K562 (cell line): ENCODE data around the gene TULP1. TPM values are rescaled to one million over a fixed set of nuclear protein-coding genes. Genes with fewer than 3 reads are reported as not detected.

Source experiments
- ATAC-seq: fragments of 200-7000 bp; cut with Tn5 transposase; 3 replicates; pipeline ENCODE4 v1.9.1; 2020; ENCODE audit warnings: moderate library complexity
- BruUV-seq: library from RNA; stranded (reverse); fragments of 400-500 nt; replicated peaks from 2 replicates; lab custom pipeline; 2021; lab: Mats Ljungman, UMichigan
- CTCF ChIA-PET: fragments of 300-600 bp; formaldehyde crosslinking; extraction: SDS; loops from one replicate; lab custom pipeline; 2021; ENCODE audit warnings: low intra/inter-chr PET ratio; lab: Yijun Ruan, JAX
- POLR2A ChIA-PET: fragments of 300-600, 350-650 bp; sonication (Branson Sonifier 250); formaldehyde crosslinking; extraction: SDS; loops from one replicate; lab custom pipeline; 2021; ENCODE audit warnings: antibody characterized with exemption, inconsistent platforms; lab: Yijun Ruan, JAX
- DNase-seq, 4 experiments: peaks; one replicate each; pipeline versions ENCODE4 v3.0.0 to v3.0.0-alpha.2; 2011 to 2018; ENCODE audit warnings: low spot score in 3 of 4, mixed read lengths in 3 of 4; ENCODE audit errors: extremely low read depth in 1 of 4
- FAIRE-seq: peaks from 2 replicates; lab custom pipeline; 2011; peaks lifted over from hg19 to GRCh38; lab: Jason Lieb, UNC
- H2AFZ ChIP-seq: 2 replicates; pipeline ENCODE4 v1.6.0; 2011; ENCODE audit warnings: low read depth, low read length, control low read depth, inconsistent platforms
- H3K27ac ChIP-seq: fragments of 200-600 bp; 3 replicates; pipeline ENCODE4 v1.8.0; 2011; ENCODE audit warnings: low read depth, mild to moderate bottlenecking, control low read depth, inconsistent platforms, low read length, moderate library complexity, mixed read lengths; ENCODE audit errors: extremely low read depth
- H3K27me3 ChIP-seq, 2 experiments: fragments of 300-600 bp in 1 of 2; 2 replicates in 1 of 2; 3 replicates in 1 of 2; pipeline versions ENCODE4 v1.6.0 to v1.8.0; 2011; ENCODE audit warnings: inconsistent platforms in 2 of 2, low read length in 2 of 2, mild to moderate bottlenecking in 1 of 2, mixed read lengths in 1 of 2, moderate library complexity in 1 of 2; ENCODE audit not compliant: control insufficient read depth in 2 of 2, insufficient read depth in 2 of 2
- H3K36me3 ChIP-seq: fragments of 300-600 bp; 3 replicates; pipeline ENCODE4 v1.8.0; 2011; ENCODE audit warnings: mild to moderate bottlenecking, low read length, inconsistent platforms; ENCODE audit not compliant: control insufficient read depth, insufficient read depth
- H3K4me1 ChIP-seq, 2 experiments: fragments of 200-600 bp in 1 of 2; replicated peaks in 1 of 2; 2 replicates in 1 of 2; 3 replicates in 1 of 2; pipeline versions ENCODE4 v1.5.1 to v1.8.0; 2011; ENCODE audit warnings: inconsistent platforms in 2 of 2, low read length in 2 of 2, mild to moderate bottlenecking in 1 of 2, mixed read lengths in 1 of 2, moderate library complexity in 1 of 2; ENCODE audit not compliant: control insufficient read depth in 2 of 2, insufficient read depth in 2 of 2
- H3K4me2 ChIP-seq: 2 replicates; pipeline ENCODE4 v1.6.1; 2011; ENCODE audit warnings: low read length, control low read depth, inconsistent platforms, mixed read lengths; ENCODE audit not compliant: insufficient read depth
- H3K4me3 ChIP-seq: fragments of 200-600 bp; sonication (generic), shearing (Covaris generic); 2 replicates; pipeline ENCODE4 v1.5.1; 2016; ENCODE audit warnings: control low read depth, inconsistent platforms
- H3K79me2 ChIP-seq: fragments of 200-600 bp; 3 replicates; pipeline ENCODE4 v1.8.0; 2011; ENCODE audit warnings: low read length, inconsistent platforms; ENCODE audit not compliant: control insufficient read depth, insufficient read depth
- H3K9ac ChIP-seq, 2 experiments: 2 replicates each; pipeline versions ENCODE4 v1.6.0 to v1.6.1; 2011; ENCODE audit warnings: low read depth in 2 of 2, low read length in 2 of 2, control low read depth in 1 of 2, inconsistent platforms in 1 of 2, mild to moderate bottlenecking in 1 of 2, mixed read lengths in 1 of 2; ENCODE audit not compliant: insufficient read depth in 1 of 2
- H3K9me1 ChIP-seq: one replicate; pipeline ENCODE4 v1.6.0; 2011; ENCODE audit warnings: inconsistent platforms, mild to moderate bottlenecking, low read length, moderate library complexity; ENCODE audit not compliant: control insufficient read depth, insufficient read depth
- H3K9me3 ChIP-seq: replicated peaks from 2 replicates; pipeline ENCODE4 v1.5.1; 2011; ENCODE audit warnings: low read depth, low read length, inconsistent platforms; ENCODE audit not compliant: control insufficient read depth, insufficient read depth
- H4K20me1 ChIP-seq: replicated peaks from 2 replicates; pipeline ENCODE4 v1.6.1; 2011; ENCODE audit warnings: low read length, inconsistent platforms, mixed read lengths; ENCODE audit not compliant: control insufficient read depth, insufficient read depth
- ATF1 ChIP-seq, 2 experiments: fragments of 450-650 bp in 1 of 2; IDR thresholded peaks; 2 replicates each; pipeline ENCODE4 v1.6.1; 2016; ENCODE audit warnings: missing compliant biosample characterization in 1 of 2, missing genetic modification characterization in 1 of 2
- BCOR ChIP-seq: fragments of 450-650 bp; IDR thresholded peaks from 2 replicates; pipeline ENCODE4 v1.6.1; 2016
- CBX3 ChIP-seq, 2 experiments: IDR thresholded peaks; 1 replicate in 1 of 2; 2 replicates in 1 of 2; pipeline ENCODE4 v1.6.1; 2012; ENCODE audit warnings: inconsistent platforms in 2 of 2, low read length in 2 of 2, borderline replicate concordance in 1 of 2, control low read depth in 1 of 2
- CCNT2 ChIP-seq: IDR thresholded peaks from 2 replicates; pipeline ENCODE4 v1.6.1; 2011; ENCODE audit warnings: borderline replicate concordance, low read depth, mild to moderate bottlenecking, moderate library complexity, mixed read lengths, low read length; ENCODE audit not compliant: insufficient read length; ENCODE audit errors: extremely low read depth
- CTCF ChIP-seq, 3 experiments: IDR thresholded peaks in 2 of 3; conservative IDR thresholded peaks in 1 of 3; 2 replicates each; pipeline ENCODE4 v1.5.1; 2011 to 2012; ENCODE audit warnings: low read length in 3 of 3, mild to moderate bottlenecking in 3 of 3, control low read depth in 2 of 3, improper control_type of control experiment in 1 of 3, inconsistent platforms in 1 of 3, low read depth in 1 of 3, mixed read lengths in 1 of 3, moderate library complexity in 1 of 3; ENCODE audit not compliant: insufficient read depth in 2 of 3
- DACH1 ChIP-seq: fragments of 450-650 bp; IDR thresholded peaks from 2 replicates; pipeline ENCODE4 v1.6.1; 2018; ENCODE audit not compliant: partially characterized antibody
- ID3 ChIP-seq, 2 experiments: fragments of 250-450 bp in 1 of 2; fragments of 450-650 bp in 1 of 2; sonication (Bioruptor Pico) in 1 of 2; IDR thresholded peaks; 2 replicates each; pipeline versions ENCODE4 v1.6.1 to v1.8.0; 2016 to 2021; ENCODE audit warnings: mild to moderate bottlenecking in 2 of 2, moderate library complexity in 2 of 2, missing compliant biosample characterization in 1 of 2, missing genetic modification characterization in 1 of 2
- NONO ChIP-seq, 2 experiments: fragments of 200-400 bp in 1 of 2; fragments of 450-650 bp in 1 of 2; formaldehyde crosslinking in 1 of 2; IDR thresholded peaks; 2 replicates each; pipeline ENCODE4 v1.6.1; 2017; ENCODE audit warnings: low read depth in 2 of 2, mild to moderate bottlenecking in 2 of 2, moderate library complexity in 2 of 2, low read length in 1 of 2
- SAP30 ChIP-seq: fragments of 200-600 bp; sonication (generic); IDR thresholded peaks from 2 replicates; pipeline ENCODE4 v1.6.1; 2012; ENCODE audit warnings: borderline replicate concordance, low read depth, mild to moderate bottlenecking, moderate library complexity, low read length, control low read depth, inconsistent platforms; ENCODE audit not compliant: insufficient read depth, poor library complexity, severe bottlenecking
- SMARCA5 ChIP-seq: fragments of 450-650 bp; IDR thresholded peaks from 2 replicates; pipeline ENCODE4 v1.6.1; 2016
- STAG1 ChIP-seq: sonication (generic); formaldehyde crosslinking; IDR thresholded peaks from 2 replicates; pipeline ENCODE4 v1.5.0; 2020; ENCODE audit warnings: missing genetic modification reagents, borderline replicate concordance
- STAT5A ChIP-seq: IDR thresholded peaks from 2 replicates; pipeline ENCODE4 v1.6.1; 2012; ENCODE audit warnings: low read length, inconsistent platforms, borderline replicate concordance
- TCF3 ChIP-seq: sonication (generic); formaldehyde crosslinking; IDR thresholded peaks from 2 replicates; pipeline ENCODE4 v1.4.0; 2020; ENCODE audit warnings: mild to moderate bottlenecking, missing genetic modification reagents
- ZKSCAN1 ChIP-seq: fragments of 150-350 bp; IDR thresholded peaks from 2 replicates; pipeline ENCODE4 v1.6.1; 2016; ENCODE audit warnings: low read depth, low read length
- ZNF324 ChIP-seq: fragments of 250-450 bp; sonication (Bioruptor Pico); IDR thresholded peaks from 2 replicates; pipeline ENCODE4 v1.4.0; 2020; ENCODE audit warnings: mild to moderate bottlenecking
- ZNF518B ChIP-seq: fragments of 250-450 bp; sonication (Bioruptor Pico); IDR thresholded peaks from 2 replicates; pipeline ENCODE4 v1.5.0; 2021; ENCODE audit warnings: mild to moderate bottlenecking, moderate library complexity
- ZNF717 ChIP-seq: fragments of 250-450 bp; sonication (Bioruptor Pico); IDR thresholded peaks from 2 replicates; pipeline ENCODE4 v1.5.0; 2021
- WGBS: fragments of 100-300 bp; shearing (Covaris generic); methylation state at CpG from one replicate; pipeline ENCODE4 v1.1.6; 2016; ENCODE audit warnings: low coverage, mixed read lengths; ENCODE audit not compliant: insufficient coverage; ENCODE audit errors: missing lambda C conversion rate; 5-methylcytosine and 5-hydroxymethylcytosine counted together
- in situ Hi-C: fragments of 300-500 bp; cut with MboI; formaldehyde crosslinking; loops from 4 replicates; pipeline ENCODE4 v1.15.0; 2018; ENCODE audit warnings: inconsistent platforms, mixed read lengths
- intact Hi-C: fragments of 100-400 bp; cut with micrococcal nuclease; formaldehyde crosslinking; loops from 2 replicates; pipeline ENCODE4 v1.14.2; 2022
- polyA plus RNA-seq, 8 experiments: library from polyadenylated mRNA; depleted of rRNA in 4 of 8; stranded (reverse) in 5 of 8; unstranded in 3 of 8; fragments of >200 nt; fragmentation: Nextera tagmentation in 2 of 8; fragmentation: Illumina TruSeq in 1 of 8; extraction: Ambion mirVana in 2 of 8; extraction: Trizol in 1 of 8; gene quantifications; 2 replicates each; pipeline versions ENCODE4 v1.2.1 to v1.2.3, GENCODE V29; 2011 to 2014; ENCODE audit warnings: inconsistent platforms in 1 of 8, missing spikeins in 1 of 8
- total RNA-seq, 7 experiments: library from RNA; depleted of rRNA in 6 of 7; stranded (reverse); fragments of >200 nt in 6 of 7; fragmentation: Illumina TruSeq in 2 of 7; extraction: Trizol in 2 of 7; gene quantifications; 2 replicates each; pipeline versions ENCODE4 v1.2.1 to v1.2.3, GENCODE V29; 2011 to 2021; ENCODE audit warnings: low replicate concordance in 1 of 7

TULP1 gene
- total and polyA plus RNA-seq, 9 of the 15 experiments (the other 6 are each of a cell fraction or from before 2014, with no cell fraction given): 0.06 to 0.17 (median 0.09) TPM; not detected in 6

DNA sequence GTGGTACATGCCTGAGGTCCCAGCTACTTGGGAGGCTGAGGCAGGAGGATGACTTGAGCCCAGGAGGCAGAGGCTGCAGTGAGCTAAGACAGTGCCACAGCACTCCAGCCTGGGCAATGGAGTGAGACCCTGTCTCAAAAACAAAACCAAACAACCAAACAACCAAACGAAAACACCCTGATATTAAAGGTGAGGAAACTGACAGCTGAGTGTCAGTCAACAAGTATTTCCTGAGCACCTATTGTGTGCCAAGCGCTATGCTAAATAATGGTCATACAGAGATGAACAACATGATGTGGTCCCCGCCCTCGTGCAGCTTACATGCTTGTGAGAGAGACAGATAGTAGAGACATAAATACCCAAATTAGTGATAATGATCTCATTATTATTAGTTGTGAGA lies 1.9 kb upstream of the TULP1 start:
- in situ Hi-C loops: no loop called here
- FAIRE-seq: peak; percentile 44
- TF ChIP-seq ZKSCAN1: no peak
- TF ChIP-seq CTCF (IDR thresholded peaks at IDR 0.05 in 2 of 3, conservative IDR thresholded peaks at IDR 0.05 in 1 of 3; ENCODE audit: insufficient read depth in 2 of 3, low read depth in 1 of 3, low read length in 3 of 3): no peak
- TF ChIP-seq BCOR: peak; percentile 65; the same call in 1 of the 2 replicates
- peak; percentile 53; the same call in 1 of the 2 replicates for TF ChIP-seq SMARCA5
- no peak for TF ChIP-seq CCNT2
- TF ChIP-seq ID3 (CRISPR knock-in tag; IDR thresholded peaks at IDR 0.05): no peak
- no peak for TF ChIP-seq ID3 (tag; IDR thresholded peaks at IDR 0.05)
- TF ChIP-seq TCF3: no peak
- no peak for TF ChIP-seq STAT5A
- TF ChIP-seq ATF1 (CRISPR knock-in tag; IDR thresholded peaks at IDR 0.05): no peak
- no peak for TF ChIP-seq ATF1 (tag; IDR thresholded peaks at IDR 0.05)
- TF ChIP-seq SAP30: no peak
- TF ChIP-seq DACH1: peak; percentile 25
- TF ChIP-seq ZNF324 (CRISPR knock-in tag): no peak
- no peak for TF ChIP-seq ZNF717 (CRISPR knock-in tag)
- no peak for TF ChIP-seq NONO (IDR thresholded peaks at IDR 0.05; ENCODE audit: low read depth in 2 of 2, low read length in 1 of 2)
- TF ChIP-seq ZNF518B: no peak
- TF ChIP-seq STAG1 (CRISPR knock-in tag): no peak
- no peak for TF ChIP-seq CBX3 (IDR thresholded peaks at IDR 0.05; ENCODE audit: borderline replicate concordance in 1 of 2, low read length in 2 of 2)

More for the DNA sequence above, 1.9 kb upstream of the TULP1 start:
- Histone ChIP-seq H3K9me3 (no peaks in the 10 kb centered on the region), H3K9me1 (no peaks in the 10 kb centered on the region), H3K4me1 (peaks cover 0 to 5% of the 10 kb centered on the region in 2 experiments; a peak in 1 of 5 replicates), H3K27me3 (peaks cover 10 to 36% of the 10 kb centered on the region in 2 experiments; a peak in 4 of 5 replicates), H3K9ac (no peak overlapping the region), H3K4me3 (no peak overlapping the region), H4K20me1 (no peaks in the 10 kb centered on the region), H2AFZ (no peak overlapping the region), H3K36me3 (no peaks in the 10 kb centered on the region), H3K79me2 (no peaks in the 10 kb centered on the region), H3K27ac (no peak overlapping the region), H3K4me2 (no peak overlapping the region)
- CTCF ChIA-PET: interaction anchor here (0.6 kb wide), 1 partner anchor 1218 kb away, joined by 5 read pairs; no protein-coding TSS in a partner anchor
- POLR2A ChIA-PET: interaction anchor here (0.6 to 1.6 kb wide), 3 partner anchors 10 to 17 kb away, joined by 3 read pairs; no protein-coding TSS in a partner anchor
- 5% methylated on average over 4 of the region's 4 CpGs for WGBS
- intact Hi-C loops: no loop called here
- ATAC-seq: no peak
- no TSS peak for BruUV-seq
- DNase-seq: no peak
